GM12892 (cell line): Measurements from ENCODE around the gene DDX49.

Experiments
- POLR2A ChIP-seq: IDR thresholded peaks from 2 replicates; pipeline ENCODE4 v1.6.1; 2011; ENCODE audit warnings: low read depth, low read length, control low read depth
- POLR2AphosphoS5 ChIP-seq: IDR thresholded peaks from 2 replicates; pipeline ENCODE4 v1.6.1; 2011; ENCODE audit warnings: low read depth, low read length, control low read depth
- TAF1 ChIP-seq: IDR thresholded peaks from 2 replicates; pipeline ENCODE4 v1.6.1; 2011; ENCODE audit warnings: low read depth, mild to moderate bottlenecking, control low read depth, low read length, borderline replicate concordance

GRCh38 chr19:18945297-18945696 lies 25.8 kb downstream of the DDX49 start:
- TF ChIP-seq TAF1 (no peak), POLR2AphosphoS5 (no peak), POLR2A (no peak)
